ENCODE measurements around the gene MX2. TPM values are rescaled to one million over a fixed set of nuclear protein-coding genes. Genes with fewer than 3 reads are reported as not detected.

The MX2 gene
- total and polyA plus RNA-seq, 2 of the 8 experiments (the other 6 are each of a cell fraction or from before 2014, with no cell fraction given): 3.1 to 8.9 TPM

DNA sequence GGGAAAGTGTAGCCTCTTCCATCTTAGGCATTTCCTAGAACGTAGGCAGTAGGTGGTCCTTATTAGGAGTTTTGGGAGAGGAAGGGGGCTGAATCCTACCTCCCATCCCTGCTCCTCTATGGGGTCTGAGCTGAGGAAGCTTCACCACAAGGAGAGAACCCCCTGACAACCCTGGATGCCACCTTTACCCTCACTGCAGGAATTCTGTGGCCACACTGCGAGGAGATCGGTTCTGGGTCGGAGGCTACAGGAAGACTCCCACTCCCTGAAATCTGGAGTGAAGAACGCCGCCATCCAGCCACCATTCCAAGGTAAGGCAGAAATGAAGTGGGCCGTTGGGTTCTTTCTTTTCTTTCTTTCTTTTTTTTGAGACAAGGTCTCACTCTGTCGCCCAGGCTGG lies 65.7 kb downstream of the MX2 start:
- H3K18ac ChIP-seq (ENCODE audit: extremely low read depth, low read length): no peak overlapping the region
- H3K4me2 ChIP-seq (ENCODE audit: insufficient read depth in 1 of 2, low read depth in 2 of 2, low read length in 2 of 2): peak overlapping the region in 1 of 2 experiments; percentile 60; a peak in 1 of 4 replicates
- H2BK20ac ChIP-seq (ENCODE audit: low read length): no peak overlapping the region
- no peak overlapping the region for H3K14ac ChIP-seq (ENCODE audit: insufficient read length)
- H2BK5ac ChIP-seq (ENCODE audit: low read depth, low read length): no peak overlapping the region
- no peak overlapping the region for H3K9ac ChIP-seq (replicated peaks in 1 of 4; ENCODE audit: extremely low read depth in 1 of 4, low read depth in 3 of 4, low read length in 3 of 4)
- H2BK12ac ChIP-seq (ENCODE audit: low read depth, low read length): no peak overlapping the region
- no peak overlapping the region for H2AK5ac ChIP-seq (ENCODE audit: low read depth, low read length)
- no peaks in the 10 kb centered on the region for H3K79me2 ChIP-seq (ENCODE audit: control insufficient read depth in 1 of 2, insufficient read depth in 2 of 2, low read length in 2 of 2)
- no peak overlapping the region for H2BK15ac ChIP-seq (ENCODE audit: low read length)
- no peak for FAIRE-seq
- no peak overlapping the region for H3K4ac ChIP-seq (replicated peaks; ENCODE audit: insufficient read length, low read depth, low read length)
- no peaks in the 10 kb centered on the region for H4K20me1 ChIP-seq (replicated peaks in 1 of 2; ENCODE audit: control insufficient read depth in 1 of 2, insufficient read depth in 2 of 2, low read length in 2 of 2)
- H4K5ac ChIP-seq (ENCODE audit: insufficient read length, low read depth, low read length): no peak overlapping the region
- H2BK120ac ChIP-seq (replicated peaks; ENCODE audit: low read depth, low read length): no peak overlapping the region
- no peaks in the 10 kb centered on the region for H3K36me3 ChIP-seq (ENCODE audit: control insufficient read depth in 2 of 4, insufficient read depth in 4 of 4, low read length in 3 of 4)
- H3K23ac ChIP-seq (ENCODE audit: insufficient read length): no peak overlapping the region
- ChIA-PET POLR2A (ENCODE audit: partially characterized antibody) (no interaction called here), CTCF (ENCODE audit: partially characterized antibody) (interaction anchor here (0.8 kb wide), 1 partner anchor 151 kb away, joined by 3 read pairs; no protein-coding TSS in a partner anchor)
- H4K8ac ChIP-seq (ENCODE audit: extremely low read depth, insufficient read depth, low read length): no peak overlapping the region
- H3K9me3 ChIP-seq (ENCODE audit: insufficient read depth in 2 of 2, low read depth in 1 of 2, low read length in 1 of 2): no peaks in the 10 kb centered on the region
- H3K27ac ChIP-seq (ENCODE audit: low read depth, low read length): no peak overlapping the region
- no peak overlapping the region; a peak in 1 of 8 replicates for H3K4me3 ChIP-seq (ENCODE audit: extremely low read depth in 1 of 4, insufficient read depth in 2 of 4, low read depth in 3 of 4, low read length in 4 of 4)
- no peak overlapping the region for H3K56ac ChIP-seq (replicated peaks; ENCODE audit: insufficient read length, low read depth, low read length)
- 0 out of 7 replicates have a peak, but pooled peaks cover 0 to 3% (median 1%) of the 10 kb centered on the region in 4 experiments for H3K4me1 ChIP-seq (replicated peaks in 1 of 4; ENCODE audit: control insufficient read depth in 3 of 4, insufficient read depth in 4 of 4, low read length in 3 of 4)
- H3K79me1 ChIP-seq (ENCODE audit: low read depth, low read length): no peaks in the 10 kb centered on the region
- peak in 1 of 2 experiments; percentile 33 for DNase-seq (ENCODE audit: low read depth in 1 of 2, low spot score in 2 of 2)
- H3K23me2 ChIP-seq (ENCODE audit: low read depth, low read length): peaks cover 6% of the 10 kb centered on the region; the same call in 1 of the 2 replicates
- WGBS, 2 experiments (ENCODE audit: extremely low coverage in 1 of 2, insufficient coverage in 1 of 2, insufficient read length in 1 of 2, insufficient replicate concordance in 2 of 2, low coverage in 1 of 2, low lambda C conversion rate in 2 of 2, missing lambda C conversion rate in 1 of 2): 87% methylated on average over 7 of the region's 8 CpGs; no CpG with 5 or more reads in 1 of the 2 experiments
- no peak overlapping the region for H2AFZ ChIP-seq (ENCODE audit: low read length)
- no peak overlapping the region for H4K91ac ChIP-seq (replicated peaks; ENCODE audit: insufficient read length, low read length)
- H3K27me3 ChIP-seq (replicated peaks in 1 of 4; ENCODE audit: control insufficient read depth in 3 of 4, extremely low read depth in 1 of 4, insufficient read depth in 3 of 4, low read length in 3 of 4): peaks cover 5 to 33% (median 24%) of the 10 kb centered on the region in 4 experiments
- TF ChIP-seq RAD21 (IDR thresholded peaks at IDR 0.05 in 1 of 2, conservative IDR thresholded peaks at IDR 0.05 in 1 of 2; ENCODE audit: low read depth in 2 of 2, low read length in 2 of 2) (no peak), SRF (IDR thresholded peaks at IDR 0.05; ENCODE audit: low read depth, low read length) (no peak), TAF7 (optimal IDR thresholded peaks at IDR 0.05; ENCODE audit: borderline replicate concordance, low read depth, low read length) (no peak), SIN3A (conservative IDR thresholded peaks at IDR 0.05 in 1 of 2, IDR thresholded peaks at IDR 0.05 in 1 of 2; ENCODE audit: low read depth in 1 of 2, low read length in 2 of 2) (no peak), RNF2 (IDR thresholded peaks at IDR 0.05; ENCODE audit: borderline replicate concordance, low read depth, low read length, missing control alignments, poor library complexity, severe bottlenecking) (no peak), TEAD4 (IDR thresholded peaks at IDR 0.05; ENCODE audit: low read depth, low read length) (no peak), POU5F1 (IDR thresholded peaks at IDR 0.05; ENCODE audit: low read depth, low read length) (no peak), EZH2 (IDR thresholded peaks at IDR 0.05; ENCODE audit: low read depth, low read length, severe bottlenecking) (no peak)
- TF ChIP-seq, protein P1, sequence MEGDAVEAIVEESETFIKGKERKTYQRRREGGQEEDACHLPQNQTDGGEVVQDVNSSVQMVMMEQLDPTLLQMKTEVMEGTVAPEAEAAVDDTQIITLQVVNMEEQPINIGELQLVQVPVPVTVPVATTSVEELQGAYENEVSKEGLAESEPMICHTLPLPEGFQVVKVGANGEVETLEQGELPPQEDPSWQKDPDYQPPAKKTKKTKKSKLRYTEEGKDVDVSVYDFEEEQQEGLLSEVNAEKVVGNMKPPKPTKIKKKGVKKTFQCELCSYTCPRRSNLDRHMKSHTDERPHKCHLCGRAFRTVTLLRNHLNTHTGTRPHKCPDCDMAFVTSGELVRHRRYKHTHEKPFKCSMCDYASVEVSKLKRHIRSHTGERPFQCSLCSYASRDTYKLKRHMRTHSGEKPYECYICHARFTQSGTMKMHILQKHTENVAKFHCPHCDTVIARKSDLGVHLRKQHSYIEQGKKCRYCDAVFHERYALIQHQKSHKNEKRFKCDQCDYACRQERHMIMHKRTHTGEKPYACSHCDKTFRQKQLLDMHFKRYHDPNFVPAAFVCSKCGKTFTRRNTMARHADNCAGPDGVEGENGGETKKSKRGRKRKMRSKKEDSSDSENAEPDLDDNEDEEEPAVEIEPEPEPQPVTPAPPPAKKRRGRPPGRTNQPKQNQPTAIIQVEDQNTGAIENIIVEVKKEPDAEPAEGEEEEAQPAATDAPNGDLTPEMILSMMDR (IDR thresholded peaks at IDR 0.05; ENCODE audit: control extremely low read depth in 1 of 3, insufficient read depth in 1 of 3, low read depth in 1 of 3, low read length in 3 of 3): no peak
